ENCODE results near the gene ISYNA1. TPM values are rescaled to one million over a fixed set of nuclear protein-coding genes. Genes with fewer than 3 reads are reported as not detected.
A peak's percentile ranks its signal among the peaks of the same experiment; 100 is the strongest.

The ISYNA1 gene
- total and polyA plus RNA-seq, 2 donors (not counting 1 experiment from before 2014, with no cell fraction given) = 22.6 to 28.3 TPM

DNA sequence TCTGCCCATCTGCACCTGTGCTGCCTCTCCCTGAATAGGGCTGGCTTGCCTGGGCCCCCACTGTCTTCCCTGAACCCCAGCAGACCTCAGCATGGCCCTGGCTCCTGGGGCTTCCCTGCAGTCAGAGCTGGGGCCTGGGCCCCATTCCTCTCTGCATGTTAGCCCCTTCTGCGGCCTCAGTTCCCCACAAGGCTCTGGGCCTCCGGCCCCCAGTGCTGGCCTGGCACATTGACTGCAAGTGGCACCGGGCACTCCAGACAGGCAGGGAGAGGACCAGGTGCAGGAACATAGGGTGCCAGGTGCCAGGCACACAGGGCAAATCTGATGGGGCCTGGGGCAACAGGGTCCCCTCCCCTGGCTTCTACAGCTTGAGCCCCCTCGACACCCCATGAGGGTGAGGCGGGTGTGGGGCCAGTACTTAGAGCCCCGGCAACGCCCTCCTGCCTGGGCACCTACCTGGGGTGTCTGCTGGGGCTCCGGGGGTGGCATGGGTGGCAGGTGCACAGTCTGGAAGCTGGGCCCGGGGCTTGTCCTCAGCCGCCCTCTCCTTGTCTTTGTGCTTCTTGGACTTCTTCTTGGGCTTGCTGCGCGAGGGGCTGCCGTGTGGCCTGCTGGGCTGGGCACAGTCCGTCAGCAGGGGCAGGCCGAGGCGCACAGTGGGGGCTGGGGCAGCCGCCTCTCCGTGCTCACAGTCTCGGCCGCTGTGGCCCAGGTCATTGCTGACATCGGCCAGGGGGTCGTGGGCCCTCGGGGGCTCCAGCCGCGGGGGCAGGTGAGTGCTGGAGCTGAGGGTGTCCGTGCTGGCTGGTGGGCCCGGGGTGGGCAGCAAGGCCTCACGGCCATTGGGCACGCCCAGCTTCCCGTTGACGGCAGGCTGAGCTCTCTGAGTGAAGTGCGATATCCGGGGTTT lies 12.3 kb upstream of the ISYNA1 start:
- Mint-ChIP-seq H3K4me1 (peaks cover 6% of the 10 kb centered on the region), H3K27me3 (no peaks in the 10 kb centered on the region), H3K9me3 (ENCODE audit: insufficient read depth) (no peaks in the 10 kb centered on the region), H3K4me3 (no peak overlapping the region), H3K27ac (peak overlapping the region; percentile 71)
- peaks cover 36% of the 10 kb centered on the region for H3K79me2 ChIP-seq (ENCODE audit: control insufficient read depth, insufficient read depth, low read length)
- H3K36me3 ChIP-seq (replicated peaks in 1 of 2; ENCODE audit: control extremely low read depth in 1 of 2, control insufficient read depth in 1 of 2, extremely low read depth in 1 of 2, insufficient read depth in 2 of 2, low read length in 1 of 2) = peaks cover 0 to 60% of the 10 kb centered on the region in 2 experiments
- H2AFZ ChIP-seq (ENCODE audit: insufficient read depth, low read depth, low read length, poor library complexity, severe bottlenecking) = no peak overlapping the region
- no peak overlapping the region for H3K4me3 ChIP-seq (ENCODE audit: control extremely low read depth in 1 of 5, extremely low read depth in 1 of 5, insufficient read depth in 1 of 5, low read depth in 2 of 5, low read length in 4 of 5)
- intact Hi-C loops (cut with micrococcal nuclease) = no loop called here
- no peaks in the 10 kb centered on the region for H3K9me3 ChIP-seq (ENCODE audit: control extremely low read depth in 1 of 3, control insufficient read depth in 2 of 3, insufficient read depth in 1 of 3, low read length in 2 of 3)
- no peak overlapping the region for H3K4me2 ChIP-seq (replicated peaks; ENCODE audit: low read depth, low read length, poor library complexity, severe bottlenecking)
- TF ChIP-seq, protein P1, sequence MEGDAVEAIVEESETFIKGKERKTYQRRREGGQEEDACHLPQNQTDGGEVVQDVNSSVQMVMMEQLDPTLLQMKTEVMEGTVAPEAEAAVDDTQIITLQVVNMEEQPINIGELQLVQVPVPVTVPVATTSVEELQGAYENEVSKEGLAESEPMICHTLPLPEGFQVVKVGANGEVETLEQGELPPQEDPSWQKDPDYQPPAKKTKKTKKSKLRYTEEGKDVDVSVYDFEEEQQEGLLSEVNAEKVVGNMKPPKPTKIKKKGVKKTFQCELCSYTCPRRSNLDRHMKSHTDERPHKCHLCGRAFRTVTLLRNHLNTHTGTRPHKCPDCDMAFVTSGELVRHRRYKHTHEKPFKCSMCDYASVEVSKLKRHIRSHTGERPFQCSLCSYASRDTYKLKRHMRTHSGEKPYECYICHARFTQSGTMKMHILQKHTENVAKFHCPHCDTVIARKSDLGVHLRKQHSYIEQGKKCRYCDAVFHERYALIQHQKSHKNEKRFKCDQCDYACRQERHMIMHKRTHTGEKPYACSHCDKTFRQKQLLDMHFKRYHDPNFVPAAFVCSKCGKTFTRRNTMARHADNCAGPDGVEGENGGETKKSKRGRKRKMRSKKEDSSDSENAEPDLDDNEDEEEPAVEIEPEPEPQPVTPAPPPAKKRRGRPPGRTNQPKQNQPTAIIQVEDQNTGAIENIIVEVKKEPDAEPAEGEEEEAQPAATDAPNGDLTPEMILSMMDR (IDR thresholded peaks at IDR 0.05) = no peak
- TF ChIP-seq EZH2 (IDR thresholded peaks at IDR 0.05; ENCODE audit: borderline replicate concordance, insufficient read depth, low read depth, low read length, poor library complexity, severe bottlenecking) = no peak
- ATAC-seq (ENCODE audit: low read depth) = no peak
- H3K9ac ChIP-seq (ENCODE audit: low read length) = no peak overlapping the region
- H3K27ac ChIP-seq (ENCODE audit: low read length in 2 of 2) = no peak overlapping the region
- peaks cover 49% of the 10 kb centered on the region for H4K20me1 ChIP-seq (ENCODE audit: control insufficient read depth, insufficient read depth, low read length, poor library complexity, severe bottlenecking)
- ChIA-PET POLR2A (no interaction called here), CTCF (interaction anchor here (0.5 to 7.6 kb wide), 13 partner anchors 10 to 1378 kb away, joined by 3 to 85 read pairs (median 5); partner anchors contain the start of genes REX1BD and SSBP4)
- no peaks in the 10 kb centered on the region for H3K27me3 ChIP-seq (replicated peaks in 1 of 4; ENCODE audit: control extremely low read depth in 1 of 4, control insufficient read depth in 3 of 4, insufficient read depth in 4 of 4, low read length in 3 of 4)
- WGBS (ENCODE audit: insufficient coverage) = 88% methylated on average over 33 of the region's 33 CpGs
- DNase-seq = no peak
- H3K4me1 ChIP-seq (ENCODE audit: control insufficient read depth in 2 of 2, insufficient read depth in 2 of 2, low read length in 2 of 2) = peaks cover 0 to 5% of the 10 kb centered on the region in 2 donors

DNA sequence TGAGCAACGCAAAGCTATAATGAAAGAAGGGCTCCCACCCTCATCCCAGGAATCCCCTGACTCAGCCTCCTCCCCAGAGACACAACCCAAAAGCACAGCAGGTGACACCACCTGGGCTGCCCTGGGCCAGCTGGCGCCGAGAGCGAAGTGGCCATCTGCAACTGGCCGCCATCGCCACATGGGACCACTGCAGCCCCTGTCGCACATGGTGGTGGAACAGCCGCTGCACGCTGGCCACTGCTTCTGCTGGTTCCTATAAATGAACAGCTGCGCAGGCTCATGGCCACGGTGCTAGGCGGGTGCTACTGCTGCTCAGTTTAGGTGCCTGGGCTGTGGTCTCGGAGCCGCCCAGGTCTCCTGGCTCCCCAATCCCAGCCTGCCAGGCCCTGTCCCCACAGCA lies 11.6 kb upstream of the ISYNA1 start:
- Histone ChIP-seq H3K79me2 (ENCODE audit: control insufficient read depth, insufficient read depth, low read length) (peaks cover 36% of the 10 kb centered on the region), H3K4me3 (ENCODE audit: control extremely low read depth in 1 of 5, extremely low read depth in 1 of 5, insufficient read depth in 1 of 5, low read depth in 2 of 5, low read length in 4 of 5) (no peak overlapping the region), H3K27ac (ENCODE audit: low read length in 2 of 2) (no peak overlapping the region), H4K20me1 (ENCODE audit: control insufficient read depth, insufficient read depth, low read length, poor library complexity, severe bottlenecking) (peaks cover 49% of the 10 kb centered on the region), H3K4me1 (ENCODE audit: control insufficient read depth in 2 of 2, insufficient read depth in 2 of 2, low read length in 2 of 2) (peaks cover 0 to 5% of the 10 kb centered on the region in 2 donors), H3K9ac (ENCODE audit: low read length) (no peak overlapping the region), H3K36me3 (replicated peaks in 1 of 2; ENCODE audit: control extremely low read depth in 1 of 2, control insufficient read depth in 1 of 2, extremely low read depth in 1 of 2, insufficient read depth in 2 of 2, low read length in 1 of 2) (peaks cover 0 to 67% of the 10 kb centered on the region in 2 experiments), H2AFZ (ENCODE audit: insufficient read depth, low read depth, low read length, poor library complexity, severe bottlenecking) (no peak overlapping the region), H3K9me3 (ENCODE audit: control extremely low read depth in 1 of 3, control insufficient read depth in 2 of 3, insufficient read depth in 1 of 3, low read length in 2 of 3) (no peaks in the 10 kb centered on the region), H3K27me3 (replicated peaks in 1 of 4; ENCODE audit: control extremely low read depth in 1 of 4, control insufficient read depth in 3 of 4, insufficient read depth in 4 of 4, low read length in 3 of 4) (no peaks in the 10 kb centered on the region), H3K4me2 (replicated peaks; ENCODE audit: low read depth, low read length, poor library complexity, severe bottlenecking) (no peak overlapping the region)
- H3K4me1 Mint-ChIP-seq = peaks cover 6% of the 10 kb centered on the region
- 99% methylated on average over 14 of the region's 14 CpGs for WGBS (ENCODE audit: insufficient coverage)
- no peak for TF ChIP-seq EZH2 (IDR thresholded peaks at IDR 0.05; ENCODE audit: borderline replicate concordance, insufficient read depth, low read depth, low read length, poor library complexity, severe bottlenecking)
- TF ChIP-seq, protein P1 (IDR thresholded peaks at IDR 0.05) = no peak
- no peaks in the 10 kb centered on the region for H3K9me3 Mint-ChIP-seq (ENCODE audit: insufficient read depth)
- intact Hi-C loops (cut with micrococcal nuclease) = no loop called here
- ATAC-seq (ENCODE audit: low read depth) = no peak
- H3K27ac Mint-ChIP-seq = no peak overlapping the region
- CTCF ChIA-PET = interaction anchor here (2.0 to 7.6 kb wide), 3 partner anchors 9 to 397 kb away, joined by 8 to 85 read pairs (median 27); no protein-coding TSS in a partner anchor
- no peaks in the 10 kb centered on the region for H3K27me3 Mint-ChIP-seq
- no peak for DNase-seq
- POLR2A ChIA-PET = no interaction called here
- H3K4me3 Mint-ChIP-seq = no peak overlapping the region
